ENCODE results near the gene THRA. TPM values are rescaled to one million over a fixed set of nuclear protein-coding genes. Genes with fewer than 3 reads are reported as not detected.

THRA gene
- total RNA-seq, 1 donor from 2014 or later: 5.4 TPM

DNA sequence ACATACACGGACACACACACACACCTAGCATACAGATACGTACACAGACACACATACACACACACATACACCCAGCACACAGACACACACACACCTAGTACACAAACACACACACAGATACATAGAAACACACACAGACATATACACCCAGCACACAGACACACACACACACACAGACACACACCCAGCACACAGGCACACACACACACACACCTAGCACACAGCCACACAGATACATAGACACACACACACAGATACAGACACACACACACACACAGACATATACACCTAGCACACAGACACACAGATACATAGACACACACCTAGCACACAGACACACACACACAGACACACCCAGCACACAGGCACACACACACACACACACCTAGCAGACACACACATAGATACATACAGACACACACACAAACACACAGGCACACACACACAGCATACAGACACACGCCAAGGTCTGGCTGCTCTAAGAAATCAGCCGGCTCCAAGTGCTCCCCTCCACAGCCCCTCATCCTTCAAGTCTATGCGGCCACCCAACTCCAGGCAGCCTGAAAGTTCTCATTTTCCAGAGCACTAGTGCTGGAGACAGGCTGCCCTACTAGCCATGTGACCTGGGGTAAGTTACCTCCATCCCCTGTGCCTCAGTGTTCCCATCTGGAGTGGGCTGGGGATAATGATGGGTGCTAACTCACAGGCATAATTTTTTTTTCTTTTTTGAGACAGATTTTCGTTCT, 24.5 kb downstream of the THRA start:
- DNase-seq (ENCODE audit: low read depth): no peak
- no peak overlapping the region for H3K4me3 ChIP-seq (ENCODE audit: low read depth, low read length)
- TF ChIP-seq, protein P1, sequence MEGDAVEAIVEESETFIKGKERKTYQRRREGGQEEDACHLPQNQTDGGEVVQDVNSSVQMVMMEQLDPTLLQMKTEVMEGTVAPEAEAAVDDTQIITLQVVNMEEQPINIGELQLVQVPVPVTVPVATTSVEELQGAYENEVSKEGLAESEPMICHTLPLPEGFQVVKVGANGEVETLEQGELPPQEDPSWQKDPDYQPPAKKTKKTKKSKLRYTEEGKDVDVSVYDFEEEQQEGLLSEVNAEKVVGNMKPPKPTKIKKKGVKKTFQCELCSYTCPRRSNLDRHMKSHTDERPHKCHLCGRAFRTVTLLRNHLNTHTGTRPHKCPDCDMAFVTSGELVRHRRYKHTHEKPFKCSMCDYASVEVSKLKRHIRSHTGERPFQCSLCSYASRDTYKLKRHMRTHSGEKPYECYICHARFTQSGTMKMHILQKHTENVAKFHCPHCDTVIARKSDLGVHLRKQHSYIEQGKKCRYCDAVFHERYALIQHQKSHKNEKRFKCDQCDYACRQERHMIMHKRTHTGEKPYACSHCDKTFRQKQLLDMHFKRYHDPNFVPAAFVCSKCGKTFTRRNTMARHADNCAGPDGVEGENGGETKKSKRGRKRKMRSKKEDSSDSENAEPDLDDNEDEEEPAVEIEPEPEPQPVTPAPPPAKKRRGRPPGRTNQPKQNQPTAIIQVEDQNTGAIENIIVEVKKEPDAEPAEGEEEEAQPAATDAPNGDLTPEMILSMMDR (conservative IDR thresholded peaks at IDR 0.05; ENCODE audit: low read depth, low read length): no peak

DNA sequence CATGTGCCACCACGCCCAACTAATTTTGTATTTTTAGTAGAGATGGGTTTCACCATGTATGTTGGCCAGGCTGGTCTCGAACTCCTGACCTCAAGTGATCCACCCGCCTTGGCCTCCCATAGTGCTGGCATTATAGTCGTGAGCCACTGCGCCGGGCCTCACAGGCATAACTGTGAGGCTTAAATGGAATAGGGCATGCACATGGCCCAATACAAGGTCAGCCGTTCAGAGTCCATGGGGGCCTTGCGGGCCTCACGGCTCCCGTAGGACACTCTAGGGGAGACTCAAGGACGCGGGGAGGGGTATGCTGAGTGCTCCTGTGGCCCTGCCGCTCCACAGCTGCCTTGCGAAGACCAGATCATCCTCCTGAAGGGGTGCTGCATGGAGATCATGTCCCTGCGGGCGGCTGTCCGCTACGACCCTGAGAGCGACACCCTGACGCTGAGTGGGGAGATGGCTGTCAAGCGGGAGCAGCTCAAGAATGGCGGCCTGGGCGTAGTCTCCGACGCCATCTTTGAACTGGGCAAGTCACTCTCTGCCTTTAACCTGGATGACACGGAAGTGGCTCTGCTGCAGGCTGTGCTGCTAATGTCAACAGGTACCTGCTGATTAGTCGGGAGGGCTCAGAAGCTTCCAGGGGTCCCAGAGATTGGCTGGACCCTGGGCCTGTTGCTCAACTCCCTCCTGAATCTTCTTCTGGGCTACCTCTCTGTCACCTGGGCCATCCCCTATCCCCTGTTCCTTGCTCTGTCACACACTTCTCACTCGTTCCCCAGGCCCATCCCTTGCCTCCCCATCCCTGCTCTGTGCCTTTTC, 25.3 kb downstream of the THRA start:
- no peak overlapping the region for H3K4me3 ChIP-seq (ENCODE audit: low read depth, low read length)
- no peak for DNase-seq (ENCODE audit: low read depth)
- TF ChIP-seq, protein P1 (conservative IDR thresholded peaks at IDR 0.05; ENCODE audit: low read depth, low read length): no peak

DNA sequence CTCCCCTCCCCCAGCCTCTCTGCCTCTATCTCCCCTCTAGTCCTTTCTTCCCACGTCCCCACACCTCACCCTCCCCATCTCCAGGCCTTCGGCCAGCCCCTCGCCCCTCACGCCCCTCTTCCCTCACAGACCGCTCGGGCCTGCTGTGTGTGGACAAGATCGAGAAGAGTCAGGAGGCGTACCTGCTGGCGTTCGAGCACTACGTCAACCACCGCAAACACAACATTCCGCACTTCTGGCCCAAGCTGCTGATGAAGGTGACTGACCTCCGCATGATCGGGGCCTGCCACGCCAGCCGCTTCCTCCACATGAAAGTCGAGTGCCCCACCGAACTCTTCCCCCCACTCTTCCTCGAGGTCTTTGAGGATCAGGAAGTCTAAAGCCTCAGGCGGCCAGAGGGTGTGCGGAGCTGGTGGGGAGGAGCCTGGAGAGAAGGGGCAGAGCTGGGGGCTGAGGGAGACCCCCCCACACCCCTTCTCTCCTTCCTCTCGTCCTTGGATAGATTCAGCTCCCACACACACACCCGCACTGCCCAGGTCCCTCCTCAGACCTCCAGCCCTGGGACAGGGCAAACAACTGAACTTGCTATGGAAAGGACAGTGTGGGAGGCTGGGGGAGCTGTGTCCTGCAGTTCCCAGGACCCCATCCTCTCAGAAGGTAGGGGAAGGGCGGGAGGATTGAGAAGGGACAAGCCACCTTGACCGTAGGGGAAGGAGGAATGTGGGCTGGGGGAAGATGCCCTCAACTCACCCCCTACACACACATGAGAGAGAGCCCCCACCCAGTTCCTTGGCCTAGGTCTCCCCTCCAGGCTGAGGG, 26.5 kb downstream of the THRA start:
- TF ChIP-seq, protein P1 (conservative IDR thresholded peaks at IDR 0.05; ENCODE audit: low read depth, low read length): no peak
- DNase-seq (ENCODE audit: low read depth): no peak

DNA sequence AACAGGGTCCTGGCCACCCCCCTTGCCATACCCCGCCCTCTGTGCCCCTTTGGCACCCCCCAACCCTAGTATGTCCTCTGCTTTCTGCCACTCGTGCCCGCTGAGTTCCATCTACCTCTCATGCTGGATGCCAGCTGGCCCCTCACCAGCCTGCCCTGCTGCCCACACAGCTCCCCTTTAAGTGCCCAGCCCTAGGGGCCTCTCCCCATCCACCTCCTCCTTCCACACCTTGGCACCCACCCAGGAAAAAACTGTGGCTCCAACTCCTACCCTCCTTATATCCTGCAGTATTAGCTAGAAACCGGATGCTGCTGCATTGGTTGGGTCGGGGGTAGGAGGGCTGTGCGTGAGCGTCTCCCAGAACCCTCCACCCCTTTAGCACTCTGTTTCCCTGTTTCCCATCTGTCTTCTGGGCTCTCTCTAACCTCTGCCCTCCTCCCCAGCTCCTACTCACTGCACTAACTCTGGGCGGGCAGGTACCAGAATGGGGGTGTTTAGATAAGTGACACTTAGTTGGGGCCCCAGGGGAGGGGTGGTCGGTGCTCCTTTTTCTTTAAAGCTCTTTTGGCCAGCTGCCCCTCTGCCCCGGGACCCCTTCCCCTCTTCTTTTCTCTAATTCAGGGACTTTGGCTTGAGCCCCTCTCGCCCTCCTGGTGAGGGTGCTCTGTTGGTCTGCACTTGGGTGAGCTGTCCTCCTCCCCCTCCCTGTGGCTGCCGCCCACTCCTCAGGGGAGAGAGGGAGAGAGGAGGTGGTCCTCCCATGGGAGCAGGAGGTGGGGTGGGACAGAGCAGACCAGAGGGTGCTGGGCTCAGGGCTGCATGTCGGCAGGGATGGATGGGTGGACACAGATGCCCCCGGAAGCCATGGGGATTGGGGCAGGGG, 27.7 kb downstream of the THRA start:
- no peak overlapping the region for H3K4me3 ChIP-seq (ENCODE audit: low read depth, low read length)
- no peak for DNase-seq (ENCODE audit: low read depth)
- TF ChIP-seq, protein P1 (conservative IDR thresholded peaks at IDR 0.05; ENCODE audit: low read depth, low read length): no peak

More for the DNA sequence above, 26.5 kb downstream of the THRA start:
- no peak overlapping the region for H3K4me3 ChIP-seq (ENCODE audit: low read depth, low read length)

DNA sequence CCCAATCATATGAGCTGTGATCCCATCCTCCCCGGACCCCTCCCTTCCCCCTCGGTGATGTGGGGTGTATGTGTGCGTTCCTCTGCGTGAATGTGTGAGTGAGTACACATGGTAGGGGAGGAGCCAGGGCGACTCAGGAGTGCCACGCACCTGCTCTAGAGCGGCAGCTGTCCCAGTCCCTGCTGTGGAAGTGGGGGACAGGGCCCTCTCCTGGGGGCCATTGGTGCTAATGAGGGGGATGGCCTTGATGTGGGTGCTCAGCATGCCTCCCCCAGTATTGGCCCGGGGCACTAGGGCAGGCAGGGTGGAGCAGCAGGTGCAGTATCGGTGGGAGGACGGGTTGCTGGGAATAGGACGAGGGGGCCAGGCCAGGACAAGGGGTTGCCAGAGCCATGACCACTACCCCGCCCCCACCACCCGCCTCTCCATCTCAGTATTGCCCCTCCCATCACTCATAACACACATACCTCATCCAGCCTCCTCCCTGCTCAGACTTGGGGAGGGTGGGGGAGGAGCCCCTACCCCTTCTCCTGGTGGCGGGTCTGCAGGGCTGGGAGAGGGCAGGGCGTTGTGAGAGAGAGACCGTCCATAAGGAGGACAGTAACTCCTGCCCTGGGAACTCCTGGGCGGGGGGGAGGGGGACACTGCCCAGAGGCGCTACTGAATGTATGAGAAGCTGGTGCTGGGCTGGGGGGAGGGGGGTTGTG, 29.1 kb downstream of the THRA start:
- H3K4me3 ChIP-seq (ENCODE audit: low read depth, low read length): no peak overlapping the region
- TF ChIP-seq, protein P1 (conservative IDR thresholded peaks at IDR 0.05; ENCODE audit: low read depth, low read length): no peak
- DNase-seq (ENCODE audit: low read depth): no peak
